ENCODE results near the gene FAU.
A peak's percentile ranks its signal among the peaks of the same experiment; 100 is the strongest.

Gene FAU

DNA sequence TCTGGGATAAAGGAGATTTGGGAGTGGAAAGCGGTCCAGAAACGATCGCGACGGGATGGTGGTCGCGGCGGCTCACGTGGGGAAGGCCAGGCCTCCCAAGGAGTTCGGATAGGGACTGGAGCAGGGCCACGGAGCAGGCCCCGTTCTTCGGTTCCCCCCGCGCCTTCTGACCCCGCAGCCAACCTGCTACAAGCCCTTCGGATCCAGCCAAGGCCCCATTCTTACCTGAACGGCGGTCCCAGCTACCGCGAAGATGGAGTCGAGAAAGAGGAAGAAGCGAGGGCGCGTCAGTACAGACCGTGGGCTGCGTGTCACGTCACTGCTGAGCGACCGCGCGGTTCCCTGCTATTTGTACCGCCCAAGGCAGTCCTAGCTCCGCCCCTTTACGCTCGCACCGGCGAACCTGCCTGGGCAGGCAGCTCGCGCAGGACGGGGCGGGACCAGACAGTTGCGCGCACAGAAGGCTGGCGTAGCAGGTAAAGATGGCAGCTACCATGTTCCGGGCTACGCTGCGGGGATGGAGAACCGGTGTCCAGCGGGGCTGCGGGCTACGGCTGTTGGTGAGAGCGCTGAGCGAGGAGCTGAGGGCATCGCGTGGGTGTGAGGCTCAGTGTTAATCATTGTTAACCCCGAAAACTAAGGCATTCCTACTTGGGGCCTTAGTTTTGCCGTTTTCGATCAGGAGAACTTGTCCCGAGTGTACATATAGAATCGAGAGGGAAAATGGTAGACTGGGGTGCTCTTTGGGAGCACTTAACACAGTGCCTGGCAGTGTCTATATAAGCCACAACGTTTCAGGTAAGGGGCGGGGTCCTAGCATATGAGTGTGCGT lies at the start of gene FAU, which contains the start of gene MRPL49:
FAU (minus strand) TSS at position 270 of the 832 bp plus-strand sequence. CDS start 321 bp downstream, outside the sequence.
MRPL49 (plus strand) TSS at position 457 of the 832 bp plus-strand sequence; CDS start at position 483, 26 bp downstream.
- Mint-ChIP-seq H3K9me3 (no peaks in the 10 kb centered on the region), H3K4me3 (peak within 1 kb of the TSS; percentile 94 to 100), H3K4me1 (peaks cover 78% of the 10 kb centered on the region), H3K27ac (peak within 1 kb of the TSS; percentile 99), H3K27me3 (no peaks in the 10 kb centered on the region)
- ATAC-seq (peak; percentile 90), DNase-seq (peak; percentile 98 to 99)

DNA sequence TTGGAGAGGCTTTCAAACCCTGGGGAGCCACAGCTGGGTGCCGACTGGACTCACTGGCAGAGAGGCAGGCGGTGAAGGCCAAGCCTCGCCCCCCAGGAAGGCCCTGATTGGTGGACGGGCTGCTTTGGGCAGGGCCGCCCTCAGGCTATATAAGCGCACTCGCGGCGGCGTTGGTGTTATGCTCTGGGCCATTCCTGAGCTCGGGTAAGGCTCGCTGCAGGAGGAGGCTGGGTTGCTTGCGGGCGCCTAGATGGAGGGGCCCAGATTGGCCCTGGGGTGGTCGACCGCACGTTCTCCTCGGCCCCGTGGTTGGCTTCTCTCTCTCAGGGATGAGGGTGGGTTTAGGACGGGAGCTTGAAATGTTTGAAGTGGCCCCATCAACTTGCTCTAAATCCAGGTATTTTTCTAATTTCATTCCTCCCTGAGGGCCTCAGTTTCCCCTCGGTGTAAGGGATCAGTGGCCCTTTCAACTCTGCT lies 48.2 kb upstream of the FAU start, which contains the start of gene SPDYC:
SPDYC (plus strand) TSS at position 176 of the 477 bp plus-strand sequence. CDS start 1,125 bp downstream, outside the sequence.
- DNase-seq (no peak), ATAC-seq (no peak)
- no peaks in the 10 kb centered on the region for H3K27me3 Mint-ChIP-seq
- no peak within 1 kb of the TSS for H3K4me3 Mint-ChIP-seq
- no peaks in the 10 kb centered on the region for H3K9me3 Mint-ChIP-seq
- peaks cover 11% of the 10 kb centered on the region for H3K4me1 Mint-ChIP-seq
- H3K27ac Mint-ChIP-seq: peak within 1 kb of the TSS; percentile 85 to 91

DNA sequence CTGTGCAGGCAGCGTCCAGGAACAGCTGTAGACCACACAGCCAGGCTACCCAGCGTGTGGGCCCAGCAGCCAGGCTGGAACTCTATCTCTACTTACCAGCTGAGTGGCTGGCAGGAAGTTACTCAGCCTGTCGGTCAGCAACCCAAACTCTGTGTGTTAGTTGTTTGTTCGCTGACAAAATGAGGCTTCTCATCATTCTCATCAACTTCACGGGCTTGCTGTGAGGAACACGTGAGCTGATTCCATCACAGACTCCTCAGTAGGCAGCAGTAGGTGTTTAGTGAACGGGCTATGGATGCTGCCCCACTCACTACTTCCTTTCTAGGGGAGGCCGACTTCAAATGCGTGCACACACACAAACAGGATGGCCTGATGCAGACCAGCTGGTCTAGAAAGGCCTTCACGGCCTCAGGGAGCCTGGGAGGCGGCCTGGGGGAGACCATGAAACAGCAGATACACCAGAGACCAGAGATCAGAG lies 47.3 kb upstream of the FAU start:
- Mint-ChIP-seq H3K4me3 (no peak overlapping the region), H3K27me3 (no peaks in the 10 kb centered on the region), H3K4me1 (peaks cover 11% of the 10 kb centered on the region), H3K27ac (peak overlapping the region; percentile 85 to 91), H3K9me3 (no peaks in the 10 kb centered on the region)
- DNase-seq: no peak
- ATAC-seq: no peak

DNA sequence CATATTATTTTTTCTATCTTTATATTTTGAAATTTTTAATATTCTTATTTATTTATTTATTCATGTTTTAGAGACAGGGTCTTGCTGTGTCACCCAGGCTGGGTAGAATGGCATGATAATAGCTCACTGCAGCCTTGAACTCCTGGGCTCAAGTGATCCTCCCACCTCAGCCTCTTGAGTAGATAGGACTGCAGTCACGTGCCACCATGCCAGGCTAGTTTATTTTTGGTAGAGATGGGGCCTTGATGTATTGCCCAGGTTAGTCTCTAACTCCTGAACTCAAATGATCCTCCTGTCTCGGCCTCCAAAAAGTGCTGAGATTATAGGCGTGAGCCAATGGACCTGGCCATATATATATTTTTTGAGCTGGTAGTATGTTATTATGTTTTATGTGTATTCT lies 45.7 kb upstream of the FAU start:
- peaks cover 11% of the 10 kb centered on the region for H3K4me1 Mint-ChIP-seq
- H3K27me3 Mint-ChIP-seq: no peaks in the 10 kb centered on the region
- no peak overlapping the region for H3K4me3 Mint-ChIP-seq
- ATAC-seq: no peak
- no peak for DNase-seq
- H3K9me3 Mint-ChIP-seq: no peaks in the 10 kb centered on the region
- H3K27ac Mint-ChIP-seq: no peak overlapping the region

DNA sequence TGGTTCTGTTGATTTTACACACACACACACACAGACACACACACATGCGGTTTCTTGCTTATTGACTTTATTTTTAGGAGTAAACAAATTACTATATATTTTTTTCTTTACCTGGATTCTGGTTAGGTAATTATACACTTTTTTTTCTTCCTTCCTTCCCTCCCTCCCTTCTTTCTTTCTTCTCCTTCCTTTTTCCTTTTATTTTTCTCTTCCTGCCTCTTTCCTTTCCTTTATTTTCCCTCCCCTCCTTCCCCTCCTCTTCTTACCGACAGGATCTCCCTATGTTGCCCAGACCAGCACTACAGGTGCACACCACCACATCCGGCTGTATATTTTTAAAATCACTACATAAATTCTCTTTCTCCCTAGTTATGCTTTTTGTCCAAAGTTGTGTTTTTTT lies 45.0 kb upstream of the FAU start:
- Mint-ChIP-seq H3K27ac (no peak overlapping the region), H3K9me3 (no peaks in the 10 kb centered on the region), H3K27me3 (no peaks in the 10 kb centered on the region), H3K4me3 (no peak overlapping the region), H3K4me1 (peaks cover 11% of the 10 kb centered on the region)
- DNase-seq (no peak), ATAC-seq (no peak)

DNA sequence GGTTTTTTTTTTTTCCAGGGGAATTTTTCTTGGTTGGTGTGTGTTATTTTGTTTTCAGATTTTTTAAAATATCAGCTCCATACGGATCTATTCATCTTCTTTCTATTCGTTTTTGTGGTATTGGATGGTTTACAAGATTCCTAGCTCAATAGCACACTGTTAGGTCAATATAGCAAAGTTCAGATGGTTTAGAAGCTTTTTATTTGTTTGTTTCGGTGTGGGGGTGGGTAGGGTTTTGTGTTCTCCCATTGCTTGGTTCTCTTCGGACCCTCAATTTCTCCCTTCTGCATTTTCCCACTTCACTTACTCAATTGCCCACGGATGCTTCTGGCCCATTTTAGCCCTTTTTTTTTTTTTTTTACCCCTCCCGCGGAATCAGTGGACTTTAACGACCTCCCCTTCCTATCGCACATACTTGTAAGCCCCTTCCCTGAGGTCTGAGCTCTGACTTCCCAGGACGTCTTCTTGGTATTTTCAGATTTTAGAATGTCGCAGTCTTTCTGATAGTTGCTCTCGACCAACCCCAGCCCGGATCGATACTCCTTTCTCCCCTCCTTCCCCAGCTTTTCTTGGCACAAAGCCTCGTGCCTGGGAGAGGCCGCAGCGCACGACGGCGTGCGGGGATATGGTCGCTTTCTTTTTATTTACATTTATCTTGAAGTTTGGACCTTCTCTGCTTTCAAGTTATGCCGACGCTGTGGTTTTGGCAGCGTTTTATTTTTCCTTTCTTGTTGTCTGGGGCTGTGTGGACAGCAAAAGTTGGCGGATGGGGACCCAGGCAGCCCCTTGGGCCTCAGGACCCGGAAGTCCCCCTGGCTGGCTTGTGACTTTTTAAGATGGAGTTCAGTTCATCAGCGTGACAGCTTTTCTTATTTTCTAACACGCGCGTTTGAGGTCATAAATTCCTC lies 43.7 kb upstream of the FAU start:
- DNase-seq: no peak
- no peaks in the 10 kb centered on the region for H3K27me3 Mint-ChIP-seq
- no peak overlapping the region for H3K4me3 Mint-ChIP-seq
- ATAC-seq: no peak
- peak overlapping the region in 1 of 2 donors; percentile 65 for H3K27ac Mint-ChIP-seq
- H3K9me3 Mint-ChIP-seq: no peaks in the 10 kb centered on the region
- peaks cover 11% of the 10 kb centered on the region for H3K4me1 Mint-ChIP-seq

DNA sequence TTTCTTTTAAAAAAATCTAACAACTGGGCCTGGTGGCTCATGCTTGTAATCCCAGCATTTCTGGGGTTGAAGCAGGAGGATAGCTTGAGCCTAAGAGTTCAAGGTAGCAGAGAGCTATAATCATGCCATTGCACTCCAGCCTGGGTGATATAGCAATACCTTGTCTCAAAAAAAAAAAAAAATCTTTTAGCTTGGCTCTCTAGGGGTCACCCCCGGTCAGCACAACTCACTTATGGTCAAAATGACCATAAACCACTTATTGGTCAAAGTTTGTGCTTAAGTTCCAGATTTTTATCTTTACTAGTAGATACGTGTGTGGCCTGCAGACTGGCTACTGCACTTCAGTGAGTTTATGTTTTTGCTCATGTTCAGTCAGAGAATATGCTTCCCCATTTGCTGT lies 41.8 kb upstream of the FAU start:
- no peaks in the 10 kb centered on the region for H3K27me3 Mint-ChIP-seq

DNA sequence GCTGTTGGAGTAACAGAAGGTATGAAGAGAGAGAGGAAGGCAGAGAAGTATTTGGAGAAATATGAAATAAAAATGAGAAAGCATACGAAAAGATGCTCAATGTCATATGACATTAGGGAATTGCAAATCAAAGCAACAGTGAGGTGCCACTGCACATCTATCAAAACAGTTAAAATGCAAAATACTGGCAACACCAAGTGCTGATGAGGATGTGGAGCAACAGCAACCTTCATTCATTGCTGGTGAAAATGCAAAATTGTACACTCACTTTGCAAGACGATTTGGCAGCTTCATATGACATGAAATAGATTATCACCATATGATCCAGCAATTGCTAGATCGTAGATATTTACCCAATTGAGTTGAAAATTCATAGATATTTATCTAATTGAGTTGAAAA lies 38.7 kb upstream of the FAU start:
- ATAC-seq (no peak), DNase-seq (no peak)
- Mint-ChIP-seq H3K4me1 (no peaks in the 10 kb centered on the region), H3K4me3 (no peak overlapping the region), H3K9me3 (no peaks in the 10 kb centered on the region), H3K27me3 (no peaks in the 10 kb centered on the region), H3K27ac (no peak overlapping the region)

More for the DNA sequence above, 41.8 kb upstream of the FAU start:
- H3K4me1 Mint-ChIP-seq: peaks cover 6% of the 10 kb centered on the region
- DNase-seq: no peak
- ATAC-seq: no peak
- no peak overlapping the region for H3K27ac Mint-ChIP-seq
- no peak overlapping the region for H3K4me3 Mint-ChIP-seq
- no peaks in the 10 kb centered on the region for H3K9me3 Mint-ChIP-seq

DNA sequence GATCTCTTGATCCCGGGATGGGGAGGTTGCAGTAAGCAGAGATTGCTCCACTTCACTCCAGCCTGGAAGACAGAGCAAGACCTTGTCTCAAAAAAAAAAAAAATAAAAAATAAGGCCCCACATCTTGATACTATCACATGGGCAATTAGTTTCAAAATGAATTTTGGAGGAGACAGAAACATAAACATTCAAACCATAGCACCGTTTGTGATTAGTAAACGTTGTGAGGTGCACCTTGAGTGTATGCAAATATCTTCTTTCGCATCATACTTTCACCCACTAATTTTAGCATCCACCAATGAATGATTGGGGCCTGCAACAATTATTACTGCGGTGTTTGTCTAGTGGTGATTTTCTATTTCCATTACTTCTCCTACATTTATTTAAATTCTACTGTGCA lies 37.1 kb upstream of the FAU start:
- no peak for ATAC-seq
- H3K27me3 Mint-ChIP-seq: no peaks in the 10 kb centered on the region
- no peak overlapping the region for H3K4me3 Mint-ChIP-seq
- no peak for DNase-seq
- no peaks in the 10 kb centered on the region for H3K4me1 Mint-ChIP-seq
- no peaks in the 10 kb centered on the region for H3K9me3 Mint-ChIP-seq
- H3K27ac Mint-ChIP-seq: no peak overlapping the region

DNA sequence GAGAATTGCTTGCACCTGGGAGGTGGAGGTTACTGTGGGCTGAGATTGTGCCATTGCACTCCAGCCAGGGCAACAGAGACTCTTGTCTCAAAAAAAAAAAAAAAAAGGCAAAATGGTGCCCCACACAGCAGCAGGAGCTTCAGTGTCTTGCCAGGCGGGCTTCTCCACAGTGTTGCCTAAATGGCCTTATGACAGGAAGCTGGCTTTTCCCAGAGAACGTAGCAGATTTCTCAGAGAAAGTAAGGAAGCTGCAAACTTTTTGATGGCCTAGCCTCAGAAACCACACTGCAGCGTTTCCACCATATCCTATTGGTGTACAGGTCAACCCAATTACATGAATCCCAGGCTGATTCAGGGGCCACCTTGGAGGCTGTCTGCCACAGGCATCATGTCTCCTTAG lies 35.4 kb upstream of the FAU start:
- no peak for ATAC-seq
- no peaks in the 10 kb centered on the region for H3K4me1 Mint-ChIP-seq
- no peaks in the 10 kb centered on the region for H3K9me3 Mint-ChIP-seq
- H3K4me3 Mint-ChIP-seq: no peak overlapping the region
- no peak overlapping the region for H3K27ac Mint-ChIP-seq
- DNase-seq: no peak
- peaks cover 14% of the 10 kb centered on the region for H3K27me3 Mint-ChIP-seq

DNA sequence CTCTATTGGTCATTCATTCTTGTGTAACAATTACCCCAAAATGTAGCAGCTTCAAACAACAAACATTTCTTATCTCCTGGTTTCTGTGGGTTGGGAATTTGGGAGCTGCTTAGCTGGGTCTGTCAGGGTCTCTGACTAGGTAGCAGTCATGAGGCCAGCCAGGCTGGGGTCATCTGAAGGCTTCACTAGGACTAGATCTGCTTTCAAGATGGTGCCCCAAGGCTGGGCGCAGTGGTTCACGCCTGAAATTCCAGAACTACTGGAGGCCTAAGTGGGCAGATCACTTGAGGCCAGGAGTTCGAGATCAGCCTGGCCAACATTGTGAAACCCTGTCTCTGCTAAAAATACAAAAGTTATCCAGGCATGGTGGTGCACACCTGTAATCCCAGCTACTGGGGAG lies 35.0 kb upstream of the FAU start:
- H3K9me3 Mint-ChIP-seq: no peaks in the 10 kb centered on the region
- H3K27me3 Mint-ChIP-seq: peaks cover 14% of the 10 kb centered on the region
- H3K4me1 Mint-ChIP-seq: peaks cover 3% of the 10 kb centered on the region
- H3K27ac Mint-ChIP-seq: no peak overlapping the region
- ATAC-seq (no peak), DNase-seq (no peak)
- H3K4me3 Mint-ChIP-seq: no peak overlapping the region

DNA sequence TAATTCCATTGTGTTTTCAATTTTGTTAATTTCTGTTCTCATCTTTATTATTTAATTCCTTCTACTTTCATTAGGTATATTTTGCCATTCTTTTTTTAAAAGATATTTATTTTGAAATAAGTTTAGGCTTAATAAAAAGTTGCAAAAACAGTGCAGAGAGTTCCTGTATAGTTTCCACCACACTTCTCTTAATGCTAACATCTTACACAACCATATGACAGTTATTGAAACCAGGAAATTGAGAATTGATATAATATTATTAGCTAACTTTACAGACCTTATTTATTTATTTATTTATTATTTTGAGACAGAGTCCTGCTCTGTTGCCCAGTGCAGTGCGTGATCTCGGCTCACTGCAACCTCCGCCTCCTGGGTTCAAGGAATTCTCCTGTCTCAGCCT lies 34.3 kb upstream of the FAU start:
- Mint-ChIP-seq H3K27me3 (peaks cover 14% of the 10 kb centered on the region), H3K9me3 (no peaks in the 10 kb centered on the region), H3K27ac (no peak overlapping the region), H3K4me1 (peaks cover 5% of the 10 kb centered on the region), H3K4me3 (no peak overlapping the region)
- ATAC-seq (no peak), DNase-seq (no peak)

DNA sequence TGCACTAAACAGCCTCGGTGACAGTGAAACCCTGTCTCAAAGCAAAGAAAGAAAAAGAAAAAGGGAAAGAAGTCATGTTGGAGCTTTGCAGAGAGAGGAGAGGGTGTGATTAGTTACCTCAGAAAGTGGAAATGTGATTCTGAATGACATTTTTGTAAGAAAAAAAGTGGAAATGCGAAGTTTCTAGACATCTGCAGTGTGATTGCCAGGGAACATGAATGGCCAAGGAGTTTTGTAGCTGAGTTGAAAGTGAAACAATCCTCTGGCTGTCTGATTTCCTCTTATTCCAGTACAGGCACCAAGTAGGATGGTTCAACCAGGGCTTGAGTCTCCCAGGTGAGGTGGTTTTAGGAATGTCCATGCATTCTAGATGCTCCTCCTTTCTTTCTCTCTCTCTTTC lies 30.2 kb upstream of the FAU start:
- Mint-ChIP-seq H3K27me3 (peaks cover 20% of the 10 kb centered on the region), H3K4me1 (peaks cover 15% of the 10 kb centered on the region), H3K27ac (no peak overlapping the region), H3K4me3 (no peak overlapping the region), H3K9me3 (no peaks in the 10 kb centered on the region)
- DNase-seq (no peak), ATAC-seq (no peak)

DNA sequence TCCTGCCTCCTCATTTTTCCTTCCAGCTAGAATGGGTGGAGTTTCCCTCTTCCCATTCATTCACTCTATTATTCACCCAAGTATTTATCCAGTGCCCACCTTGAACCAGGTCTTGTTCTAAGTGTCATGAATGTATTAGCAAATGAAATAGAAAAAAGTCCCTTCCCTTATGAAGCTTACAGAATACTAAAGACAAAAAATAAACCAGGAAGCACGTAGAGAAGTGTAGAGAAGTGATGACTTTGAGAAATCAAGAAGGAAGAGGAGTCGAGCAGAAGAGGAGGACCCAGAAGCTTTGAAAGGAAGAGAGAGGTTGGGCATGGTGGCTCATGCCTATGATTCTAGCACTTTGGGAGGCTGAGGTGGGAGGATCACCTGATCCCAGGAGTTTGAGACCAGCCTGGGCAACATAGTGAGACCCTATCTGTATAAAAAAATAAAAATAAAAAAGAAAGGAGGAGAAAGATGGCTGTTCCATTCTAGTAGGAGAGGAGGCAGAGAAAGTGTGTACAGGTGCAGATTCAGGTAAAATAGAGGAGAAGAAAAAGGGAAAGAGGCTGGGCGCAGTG lies 29.5 kb upstream of the FAU start:
- DNase-seq: no peak
- Mint-ChIP-seq H3K9me3 (no peaks in the 10 kb centered on the region), H3K27ac (no peak overlapping the region), H3K4me1 (peaks cover 15% of the 10 kb centered on the region), H3K4me3 (no peak overlapping the region), H3K27me3 (peaks cover 20% of the 10 kb centered on the region)
- ATAC-seq: no peak

DNA sequence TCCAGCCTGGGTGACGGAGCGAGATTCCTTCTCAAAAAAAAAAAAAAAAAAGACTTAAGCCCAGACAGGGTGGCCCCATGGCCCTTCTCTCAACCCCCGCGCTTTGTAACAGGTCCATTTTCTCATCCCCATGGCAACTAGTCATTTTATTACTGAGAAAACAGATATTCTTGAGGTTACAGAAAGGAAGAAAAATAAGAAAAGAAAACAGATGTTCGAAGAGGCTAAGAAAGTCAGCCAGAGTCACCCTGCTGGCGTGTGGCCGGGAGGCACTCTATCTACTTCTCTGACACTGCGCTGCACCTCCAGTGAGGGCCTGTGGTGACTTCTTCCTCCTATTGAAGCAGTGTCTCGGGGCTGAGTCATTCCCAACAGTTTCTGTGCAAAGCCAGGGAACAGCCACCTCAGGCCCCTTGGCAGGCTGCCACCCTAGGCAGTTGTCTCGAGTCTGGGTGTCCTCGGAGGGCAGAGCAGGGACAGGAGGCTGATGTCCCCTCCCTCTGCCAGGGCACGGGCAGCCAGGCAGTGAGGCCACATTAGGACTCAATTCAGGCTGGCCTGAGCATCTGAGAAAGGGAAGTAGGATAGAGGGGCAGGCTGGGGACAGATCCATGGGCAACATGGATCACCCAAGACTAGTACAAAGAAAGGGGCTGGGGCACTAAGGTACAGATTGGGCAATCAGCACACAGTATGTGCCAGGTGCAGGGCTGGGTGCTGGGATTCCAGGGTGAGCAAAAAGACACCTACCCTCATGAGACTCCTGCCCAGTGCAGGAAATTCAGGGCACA lies 28.8 kb upstream of the FAU start:
- H3K4me1 Mint-ChIP-seq: peaks cover 15% of the 10 kb centered on the region
- peak overlapping the region in 1 of 2 donors; percentile 21 for H3K27ac Mint-ChIP-seq
- H3K9me3 Mint-ChIP-seq: no peaks in the 10 kb centered on the region
- ATAC-seq (peak; percentile 88), DNase-seq (peak; percentile 16 to 39)
- peaks cover 20% of the 10 kb centered on the region for H3K27me3 Mint-ChIP-seq
- no peak overlapping the region for H3K4me3 Mint-ChIP-seq

All from stimulated activated naive CD8-positive, alpha-beta T cell treated with anti-CD3 and anti-CD28 coated beads, Interleukin-15, amount 100 ng/mL, for 72 hours (primary cell).